Smooth muscle cell (in vitro differentiated cells): ENCODE measurements around the gene GNB1. TPM values are rescaled to one million over a fixed set of nuclear protein-coding genes. Genes with fewer than 3 reads are reported as not detected.

ENCODE experiments used
- DNase-seq: peaks from one replicate; lab custom pipeline; 2025; ENCODE audit not compliant: unreplicated experiment; lab: John Stamatoyannopoulos, UW
- H2AFZ ChIP-seq: fragments of 200-600 bp; sonication (generic); 2 replicates; pipeline ENCODE4 v1.6.0; 2016; ENCODE audit warnings: antibody characterized with exemption, low read depth, mild to moderate bottlenecking
- H3F3A ChIP-seq: fragments of 200-600 bp; sonication (generic); 2 replicates; pipeline ENCODE4 v1.6.0; 2017; ENCODE audit warnings: antibody characterized with exemption, low read depth
- H3K27ac ChIP-seq: fragments of 200-600 bp; sonication (generic); 2 replicates; pipeline ENCODE4 v1.5.1; 2016; ENCODE audit warnings: low read depth, mild to moderate bottlenecking
- H3K27me3 ChIP-seq: fragments of 200-600 bp; sonication (generic); 2 replicates; pipeline ENCODE4 v1.6.1; 2016; ENCODE audit warnings: low read depth, mild to moderate bottlenecking
- H3K36me3 ChIP-seq: fragments of 200-600 bp; sonication (generic); 2 replicates; pipeline ENCODE4 v1.5.1; 2016; ENCODE audit warnings: low read depth
- H3K4me1 ChIP-seq: fragments of 200-600 bp; sonication (generic); 2 replicates; pipeline ENCODE4 v1.5.1; 2016; ENCODE audit warnings: low read depth
- H3K4me2 ChIP-seq: fragments of 200-600 bp; sonication (generic); 2 replicates; pipeline ENCODE4 v1.6.0; 2016; ENCODE audit warnings: mild to moderate bottlenecking
- H3K4me3 ChIP-seq: fragments of 200-600 bp; sonication (generic); 2 replicates; pipeline ENCODE4 v1.5.1; 2016; ENCODE audit warnings: mild to moderate bottlenecking
- H3K79me2 ChIP-seq: fragments of 200-600 bp; sonication (generic); 2 replicates; pipeline ENCODE4 v1.6.0; 2016; ENCODE audit warnings: low read depth, mild to moderate bottlenecking
- H3K9ac ChIP-seq: fragments of 200-600 bp; sonication (generic); 2 replicates; pipeline ENCODE4 v1.6.0; 2016; ENCODE audit warnings: low read depth
- H3K9me3 ChIP-seq: fragments of 200-600 bp; sonication (generic); replicated peaks from 2 replicates; pipeline ENCODE4 v1.5.1; 2016; ENCODE audit warnings: low read depth
- H4K20me1 ChIP-seq: fragments of 200-600 bp; sonication (generic); 2 replicates; pipeline ENCODE4 v1.6.0; 2016; ENCODE audit warnings: low read depth
- WGBS: methylation state at CpG from one replicate; pipeline ENCODE4 v1.1.7; 2016; ENCODE audit warnings: low lambda C conversion rate; 5-methylcytosine and 5-hydroxymethylcytosine counted together
- polyA plus RNA-seq: library from polyadenylated mRNA; unstranded; fragments of >200 nt; fragmentation: Nextera tagmentation; extraction: Ambion mirVana; gene quantifications from 2 replicates; pipeline ENCODE4 v1.2.1, GENCODE V29; 2016
- total RNA-seq: library from RNA; depleted of rRNA; stranded (reverse); fragments of >200 nt; gene quantifications from 2 replicates; pipeline ENCODE4 v1.2.3, GENCODE V29; 2014
- TF ChIP-seq, protein P1 (sequence below): fragments of 200-600 bp; sonication (generic); IDR thresholded peaks from 2 replicates; pipeline ENCODE4 v1.5.1; 2017; ENCODE audit warnings: borderline replicate concordance, mild to moderate bottlenecking, antibody characterized with exemption; ENCODE audit not compliant: insufficient read depth, poor library complexity, severe bottlenecking

The GNB1 gene
- total and polyA plus RNA-seq, 2 experiments from 2014 or later, result 208 to 293 TPM

DNA sequence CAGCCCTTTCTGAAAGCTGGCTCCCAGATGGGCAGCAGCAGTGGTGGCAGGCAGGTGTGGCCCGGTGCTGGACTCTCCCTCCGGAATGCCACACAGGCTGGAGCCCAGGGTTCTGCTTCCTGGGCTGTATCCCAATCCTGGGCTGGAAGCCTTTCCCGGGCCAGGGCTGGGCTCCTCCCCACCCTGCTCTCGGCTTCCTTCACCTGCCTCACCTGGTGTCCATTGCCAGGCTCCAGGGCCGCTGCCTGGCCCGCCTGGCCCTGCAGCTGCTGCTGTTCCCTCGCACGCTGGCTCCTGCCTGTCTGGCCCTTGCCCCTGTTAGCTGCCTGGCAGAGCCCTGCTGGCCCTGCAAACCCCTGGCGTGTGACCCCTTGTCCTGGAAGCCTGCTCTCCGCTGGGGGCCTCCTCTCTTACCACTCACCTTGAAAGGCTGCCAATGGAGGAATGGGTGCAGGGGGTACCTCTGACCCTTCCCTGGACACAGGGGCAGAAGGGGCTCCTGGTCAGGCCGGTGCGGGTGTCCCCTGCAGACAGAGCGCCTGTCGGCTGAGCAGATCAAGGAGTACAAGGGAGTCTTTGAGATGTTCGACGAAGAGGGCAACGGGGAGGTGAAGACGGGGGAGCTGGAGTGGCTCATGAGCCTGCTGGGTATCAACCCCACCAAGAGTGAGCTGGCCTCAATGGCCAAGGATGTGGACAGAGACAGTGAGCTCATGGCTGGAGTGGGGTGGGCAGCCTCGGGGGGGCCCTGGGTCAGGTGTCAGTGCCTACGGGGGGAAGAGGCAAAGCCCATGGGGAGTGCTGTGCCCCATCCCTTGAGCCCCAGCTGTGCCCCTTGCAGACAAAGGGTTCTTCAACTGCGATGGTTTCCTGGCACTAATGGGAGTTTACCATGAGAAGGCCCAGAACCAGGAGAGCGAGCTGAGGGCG is 25.3 kb upstream of the GNB1 start:
- no peaks in the 10 kb centered on the region for H3K27me3 ChIP-seq
- peaks cover 7% of the 10 kb centered on the region for H3K4me1 ChIP-seq
- 93% methylated on average over 21 of the region's 23 CpGs for whole genome bisulfite sequencing
- no peaks in the 10 kb centered on the region for H3K9me3 ChIP-seq
- no peak for DNase-seq
- no peaks in the 10 kb centered on the region for H3F3A ChIP-seq
- no peaks in the 10 kb centered on the region for H3K36me3 ChIP-seq
- no peak overlapping the region for H3K27ac ChIP-seq
- no peaks in the 10 kb centered on the region for H4K20me1 ChIP-seq
- TF ChIP-seq, protein P1, sequence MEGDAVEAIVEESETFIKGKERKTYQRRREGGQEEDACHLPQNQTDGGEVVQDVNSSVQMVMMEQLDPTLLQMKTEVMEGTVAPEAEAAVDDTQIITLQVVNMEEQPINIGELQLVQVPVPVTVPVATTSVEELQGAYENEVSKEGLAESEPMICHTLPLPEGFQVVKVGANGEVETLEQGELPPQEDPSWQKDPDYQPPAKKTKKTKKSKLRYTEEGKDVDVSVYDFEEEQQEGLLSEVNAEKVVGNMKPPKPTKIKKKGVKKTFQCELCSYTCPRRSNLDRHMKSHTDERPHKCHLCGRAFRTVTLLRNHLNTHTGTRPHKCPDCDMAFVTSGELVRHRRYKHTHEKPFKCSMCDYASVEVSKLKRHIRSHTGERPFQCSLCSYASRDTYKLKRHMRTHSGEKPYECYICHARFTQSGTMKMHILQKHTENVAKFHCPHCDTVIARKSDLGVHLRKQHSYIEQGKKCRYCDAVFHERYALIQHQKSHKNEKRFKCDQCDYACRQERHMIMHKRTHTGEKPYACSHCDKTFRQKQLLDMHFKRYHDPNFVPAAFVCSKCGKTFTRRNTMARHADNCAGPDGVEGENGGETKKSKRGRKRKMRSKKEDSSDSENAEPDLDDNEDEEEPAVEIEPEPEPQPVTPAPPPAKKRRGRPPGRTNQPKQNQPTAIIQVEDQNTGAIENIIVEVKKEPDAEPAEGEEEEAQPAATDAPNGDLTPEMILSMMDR, result no peak
- no peak overlapping the region for H3K4me2 ChIP-seq
- no peak overlapping the region for H3K9ac ChIP-seq
- no peaks in the 10 kb centered on the region for H3K79me2 ChIP-seq
- H2AFZ ChIP-seq, result no peak overlapping the region
- H3K4me3 ChIP-seq, result no peak overlapping the region

DNA sequence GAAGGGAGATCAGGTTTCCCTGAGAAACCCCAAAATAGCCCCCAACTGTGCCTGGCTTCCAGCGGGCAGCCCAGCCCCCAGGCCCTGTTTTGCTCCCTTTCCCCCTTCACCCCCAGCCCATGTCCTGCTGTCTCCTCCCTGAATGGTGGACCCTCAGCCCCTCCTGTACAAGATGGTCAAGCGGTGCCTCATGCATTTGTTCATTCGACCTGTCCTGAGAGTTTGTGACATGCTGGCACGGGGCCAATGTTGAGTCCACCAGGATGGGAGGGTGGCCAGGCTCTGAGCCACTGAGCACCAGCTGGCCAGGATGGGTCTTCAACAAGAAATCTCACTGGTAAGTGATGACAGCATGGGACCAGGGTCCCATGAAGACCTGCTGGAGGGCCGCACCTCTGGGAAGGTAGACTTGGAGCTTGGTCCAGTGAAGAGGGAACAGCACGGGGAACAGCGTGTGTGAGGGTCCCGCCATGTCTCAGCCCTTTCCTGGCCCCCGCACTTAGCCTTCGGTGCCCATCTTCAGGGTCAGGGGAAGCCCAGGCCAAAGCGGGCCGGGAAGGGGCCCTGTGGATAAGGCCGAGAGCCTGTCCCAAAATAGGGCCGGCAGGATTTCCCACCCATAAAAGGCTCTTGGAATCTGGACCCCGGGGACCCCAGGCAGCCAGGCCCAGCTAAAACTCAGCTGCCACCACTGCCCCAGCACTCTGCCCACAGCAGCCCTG is 24.2 kb upstream of the GNB1 start, which contains the start of gene CALML6:
Gene CALML6, plus strand, starts transcription at position 290 of the 722 bp plus-strand sequence. Its CDS starts 21 bp downstream, at position 311.
- H3K36me3 ChIP-seq, result no peaks in the 10 kb centered on the region
- H3F3A ChIP-seq, result no peaks in the 10 kb centered on the region
- TF ChIP-seq, protein P1, result no peak
- H3K9ac ChIP-seq, result no peak within 1 kb of the TSS
- 95% methylated on average over 15 of the region's 15 CpGs for WGBS
- no peaks in the 10 kb centered on the region for H3K9me3 ChIP-seq
- peaks cover 7% of the 10 kb centered on the region for H3K4me1 ChIP-seq
- no peaks in the 10 kb centered on the region for H4K20me1 ChIP-seq
- no peak within 1 kb of the TSS for H2AFZ ChIP-seq
- H3K4me2 ChIP-seq, result no peak within 1 kb of the TSS
- DNase-seq, result no peak
- H3K27me3 ChIP-seq, result no peaks in the 10 kb centered on the region
- H3K4me3 ChIP-seq, result no peak within 1 kb of the TSS
- H3K27ac ChIP-seq, result no peak within 1 kb of the TSS
- H3K79me2 ChIP-seq, result no peaks in the 10 kb centered on the region

DNA sequence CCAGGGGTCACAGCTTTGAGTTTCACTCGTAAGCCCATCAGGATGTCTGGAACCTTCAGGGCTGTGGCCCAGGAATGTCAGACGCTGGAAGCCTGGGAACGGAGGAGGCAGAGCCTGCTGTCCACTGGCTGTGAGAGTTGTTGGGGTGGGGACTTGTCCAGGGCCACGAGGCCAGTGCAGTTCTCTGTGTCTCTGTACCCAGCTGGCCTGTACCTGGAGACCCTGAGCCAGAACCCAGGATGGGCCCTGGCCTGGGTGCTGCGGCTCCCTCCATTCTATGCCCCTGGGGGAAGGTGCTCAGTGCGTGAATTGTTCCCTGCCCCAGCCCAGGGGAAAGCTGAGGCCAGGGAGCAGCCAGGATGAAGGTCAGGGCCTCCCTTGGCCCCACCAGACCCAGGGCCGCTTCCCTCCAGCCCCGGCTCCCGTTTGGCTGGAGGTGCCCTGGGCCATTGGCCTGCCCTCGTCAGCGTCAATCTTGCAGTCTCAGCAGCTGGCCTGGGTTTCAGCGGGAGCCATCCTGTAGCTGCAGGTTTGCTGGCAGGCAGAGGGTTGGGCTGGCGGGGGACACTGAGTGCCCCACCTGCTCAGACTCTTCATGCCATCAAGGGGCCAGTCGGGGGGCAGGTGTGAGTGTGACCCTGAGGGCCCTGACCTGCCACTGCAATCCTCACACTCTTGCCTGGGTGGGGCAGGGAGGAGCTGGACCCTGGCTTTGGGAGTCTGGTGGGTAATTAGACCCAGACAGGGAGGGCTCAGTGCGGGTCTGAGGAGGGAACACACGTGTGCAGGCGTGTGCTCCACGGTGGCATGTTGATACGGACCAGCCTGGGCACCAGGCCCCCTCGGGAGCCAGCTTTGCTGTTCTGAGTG is 23.4 kb upstream of the GNB1 start:
- no peaks in the 10 kb centered on the region for H3K9me3 ChIP-seq
- no peaks in the 10 kb centered on the region for H3K36me3 ChIP-seq
- no peak overlapping the region for H3K4me2 ChIP-seq
- no peak overlapping the region for H3K9ac ChIP-seq
- H3K27me3 ChIP-seq, result no peaks in the 10 kb centered on the region
- no peaks in the 10 kb centered on the region for H4K20me1 ChIP-seq
- H3K79me2 ChIP-seq, result no peaks in the 10 kb centered on the region
- peaks cover 7% of the 10 kb centered on the region for H3K4me1 ChIP-seq
- H2AFZ ChIP-seq, result no peak overlapping the region
- H3K4me3 ChIP-seq, result no peak overlapping the region
- DNase-seq, result no peak
- H3K27ac ChIP-seq, result no peak overlapping the region
- 84% methylated on average over 20 of the region's 20 CpGs for WGBS
- H3F3A ChIP-seq, result no peaks in the 10 kb centered on the region
- TF ChIP-seq, protein P1, result no peak
